Ishikawa (cell line): ENCODE results near the gene PHYKPL.

Experiments used
- CEBPB ChIP-seq: IDR thresholded peaks from 2 replicates; pipeline ENCODE4 v1.6.1; 2012
- CREB1 ChIP-seq: IDR thresholded peaks from 2 replicates; pipeline ENCODE4 v1.6.1; 2012; ENCODE audit warnings: low read depth
- EGR1 ChIP-seq: IDR thresholded peaks from 2 replicates; pipeline ENCODE4 v1.6.1; 2012
- EP300 ChIP-seq: IDR thresholded peaks from 2 replicates; pipeline ENCODE4 v1.6.1; 2012; ENCODE audit warnings: borderline replicate concordance
- FOXM1 ChIP-seq: IDR thresholded peaks from 2 replicates; pipeline ENCODE4 v1.6.1; 2012; ENCODE audit warnings: low read depth, borderline replicate concordance
- MAX ChIP-seq: IDR thresholded peaks from 2 replicates; pipeline ENCODE4 v1.6.1; 2012
- NFIC ChIP-seq: IDR thresholded peaks from 2 replicates; pipeline ENCODE4 v1.6.1; 2012
- RAD21 ChIP-seq: IDR thresholded peaks from 2 replicates; pipeline ENCODE4 v1.6.1; 2012; ENCODE audit warnings: low read depth
- REST ChIP-seq: IDR thresholded peaks from 2 replicates; pipeline ENCODE4 v1.6.1; 2012; ENCODE audit warnings: low read depth, mild to moderate bottlenecking
- TAF1 ChIP-seq: IDR thresholded peaks from 2 replicates; pipeline ENCODE4 v1.6.1; 2012; ENCODE audit warnings: low read depth, mild to moderate bottlenecking
- YY1 ChIP-seq: IDR thresholded peaks from 2 replicates; pipeline ENCODE4 v1.6.1; 2012; ENCODE audit warnings: low read depth

- TF ChIP-seq YY1 (no peak), CEBPB (no peak), TAF1 (no peak), REST (no peak), EP300 (no peak), MAX (no peak), FOXM1 (no peak), EGR1 (no peak), RAD21 (no peak), CREB1 (no peak), NFIC (no peak)
Observed at GRCh38 chr5:178213748-178214151, 18.9 kb downstream of the PHYKPL start.
